OCI-M1 (cell line): Measurements from ENCODE around the gene PPM1A.
"Not testable (repeated sequence)": the region's sequence is repeated elsewhere in the genome, so short reads cannot be mapped to it uniquely, and the experiment has no call there.

Experiments
- DNase-seq: peaks from one replicate; lab custom pipeline; 2025; lab: John Stamatoyannopoulos, UW

PPM1A gene

GRCh38 chr14:60266021-60266937 is 17.3 kb downstream of the PPM1A start:
- peak; percentile 45 for DNase-seq

DNA sequence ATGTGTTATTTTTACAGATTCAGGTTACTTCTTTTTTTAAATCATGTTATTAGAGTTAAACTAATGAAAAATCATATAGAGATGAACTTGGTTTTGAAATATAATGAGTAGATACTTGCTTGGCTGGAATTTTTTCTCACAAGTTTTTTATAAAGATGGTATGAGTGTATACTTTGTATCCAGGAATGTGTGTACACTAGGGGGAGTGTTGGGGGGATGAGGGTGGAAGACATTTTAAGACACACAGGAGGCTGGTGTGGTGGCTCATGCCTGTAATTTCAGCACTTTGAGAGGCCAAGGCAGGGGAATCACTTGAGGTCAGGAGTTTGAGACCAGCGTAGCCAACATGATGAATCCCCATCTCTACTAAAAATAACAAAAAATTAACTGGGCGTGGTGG is 23.2 kb downstream of the PPM1A start:
- no peak for DNase-seq

- no peak for DNase-seq
Measured at GRCh38 chr14:60273956-60274355, 24.9 kb downstream of the PPM1A start.

GRCh38 chr14:60274448-60274847 is 25.4 kb downstream of the PPM1A start:
- no peak for DNase-seq

- DNase-seq = peak; percentile 17
Measured at GRCh38 chr14:60275932-60276331, 26.9 kb downstream of the PPM1A start.

GRCh38 chr14:60276347-60276746 is 27.3 kb downstream of the PPM1A start:
- DNase-seq = no peak

DNA sequence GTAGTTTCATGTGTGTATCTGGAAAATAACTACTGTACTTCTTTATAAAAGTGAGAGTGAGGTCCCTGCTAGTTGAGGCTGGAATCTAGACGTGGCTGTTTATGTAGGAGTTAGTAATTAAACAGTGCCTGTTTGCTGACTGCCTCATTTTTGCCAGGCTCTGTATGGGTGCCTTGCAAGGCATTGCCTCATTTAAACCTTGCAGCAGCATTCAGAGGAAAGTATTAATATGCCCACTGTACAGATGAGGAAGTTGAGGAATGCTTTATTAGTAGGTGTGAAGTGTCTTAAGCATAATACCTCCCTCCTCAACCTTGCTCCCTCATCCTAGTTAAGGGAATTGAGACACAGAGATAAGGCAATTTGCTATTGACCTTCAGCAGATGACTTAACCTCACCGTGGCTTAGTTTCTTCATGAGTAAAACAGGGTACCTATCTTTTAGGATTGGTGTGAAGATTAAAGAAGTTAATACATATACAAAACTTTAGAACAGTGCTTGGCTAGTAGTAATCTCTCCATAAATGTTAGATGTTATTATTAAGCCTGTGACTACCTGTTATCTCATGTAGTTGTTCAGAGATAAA is 28.7 kb downstream of the PPM1A start:
- no peak for DNase-seq

GRCh38 chr14:60278350-60278749 is 29.3 kb downstream of the PPM1A start:
- no peak for DNase-seq

DNA sequence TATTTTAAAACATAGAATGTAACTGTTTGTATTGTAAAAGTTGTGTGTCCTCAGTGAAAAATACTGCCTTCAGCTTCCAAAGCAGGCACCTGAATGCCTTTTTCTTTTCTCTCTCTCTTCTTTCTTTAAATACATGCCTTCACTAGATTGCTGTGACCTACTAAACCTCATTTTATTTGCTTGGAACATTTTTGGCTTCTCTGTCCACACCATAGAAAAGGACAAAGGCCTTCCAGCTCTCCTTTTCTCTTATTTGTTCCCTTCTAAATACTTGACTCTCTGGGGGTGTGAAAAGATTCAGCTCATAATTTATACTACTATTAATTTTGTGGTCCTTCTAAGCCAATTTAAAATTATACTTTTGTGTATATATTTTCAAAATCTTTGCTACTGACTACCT is 38.4 kb downstream of the PPM1A start:
- DNase-seq = no peak

DNA sequence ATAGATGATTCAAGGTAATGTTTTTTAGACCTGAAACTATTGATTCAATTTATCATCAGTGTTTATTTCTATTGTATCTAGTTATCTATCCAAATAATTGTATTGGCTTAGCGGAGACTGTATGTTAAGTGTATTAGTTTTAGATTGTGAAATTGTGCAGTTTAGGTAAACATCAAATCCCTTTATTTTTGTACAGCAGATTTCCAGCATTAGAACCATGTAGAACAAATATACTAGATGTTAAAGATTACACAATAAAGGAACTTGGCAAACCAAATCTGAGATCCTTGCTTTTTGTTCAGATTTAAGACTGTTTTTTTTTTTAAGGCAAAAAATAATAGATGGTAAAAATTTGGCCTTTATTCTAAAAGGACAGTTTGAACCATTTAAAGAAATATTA is 39.3 kb downstream of the PPM1A start:
- no peak for DNase-seq

DNA sequence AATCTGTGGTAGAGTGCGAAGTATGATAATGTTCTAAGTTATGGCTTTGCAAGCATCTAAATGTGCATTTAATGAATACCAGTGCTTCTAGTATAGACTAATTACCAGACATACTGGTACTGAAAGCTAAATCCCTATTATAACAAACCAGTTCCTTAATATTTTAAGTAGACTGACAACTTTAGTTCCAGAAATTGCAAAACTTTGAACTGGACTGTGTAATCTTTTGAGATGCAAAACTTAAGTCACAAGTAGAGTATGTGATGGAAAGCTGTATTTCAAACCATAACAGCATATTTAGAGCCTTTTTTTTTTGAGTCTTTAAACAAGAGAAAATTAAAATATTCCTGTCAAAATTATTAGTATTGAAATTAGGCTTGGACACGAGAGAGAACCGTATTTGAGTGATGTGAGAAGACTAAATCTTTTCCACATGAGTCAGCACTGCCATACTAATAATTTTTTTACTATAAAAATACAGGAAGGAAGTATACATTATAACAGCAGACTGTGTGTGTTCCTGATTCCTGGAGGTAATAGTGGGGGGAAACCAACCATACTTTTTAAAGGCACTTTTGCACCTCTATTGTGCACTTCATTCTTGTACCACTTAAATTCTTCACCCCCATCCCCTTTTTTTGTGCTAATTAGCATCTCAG is 45.5 kb downstream of the PPM1A start:
- no peak for DNase-seq

DNA sequence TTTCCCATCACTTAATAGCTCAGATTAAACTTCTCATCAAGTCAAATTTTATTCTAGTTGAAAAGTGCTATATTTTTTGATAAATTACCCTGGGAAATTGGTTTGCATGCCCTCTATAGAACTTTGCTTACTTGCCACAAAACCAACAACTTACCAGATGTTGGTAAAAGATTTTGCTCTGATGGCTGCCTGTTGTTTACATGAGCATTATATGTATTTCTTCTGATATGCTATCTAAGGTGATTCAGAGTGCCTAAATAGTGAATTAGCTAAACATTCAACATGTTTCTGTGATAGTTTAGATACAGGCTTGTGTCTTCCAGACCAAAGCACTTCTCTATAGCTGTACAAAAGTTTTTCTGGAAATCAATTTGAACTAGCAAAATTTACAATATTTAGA is 51.0 kb downstream of the PPM1A start:
- DNase-seq = peak; percentile 1

DNA sequence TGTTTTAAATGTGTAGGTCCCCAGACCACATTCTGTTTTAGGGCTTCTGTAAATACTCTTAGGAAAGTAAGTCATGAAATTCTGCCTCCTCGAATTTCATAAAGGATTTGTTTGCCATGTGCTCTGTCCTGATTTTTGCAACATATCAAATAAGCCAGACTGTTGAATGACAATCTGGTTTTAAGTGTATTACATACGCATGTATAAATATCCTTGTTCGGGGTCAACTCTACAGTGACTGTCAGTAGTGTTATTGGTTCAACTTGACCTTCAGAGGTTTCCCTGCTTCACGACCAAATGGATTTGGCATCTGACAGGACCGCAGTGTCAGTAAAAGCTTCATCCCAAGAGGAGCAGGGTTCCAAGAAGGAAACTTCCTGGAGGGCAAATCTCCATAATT is 52.7 kb downstream of the PPM1A start:
- DNase-seq = peak; percentile 2

DNA sequence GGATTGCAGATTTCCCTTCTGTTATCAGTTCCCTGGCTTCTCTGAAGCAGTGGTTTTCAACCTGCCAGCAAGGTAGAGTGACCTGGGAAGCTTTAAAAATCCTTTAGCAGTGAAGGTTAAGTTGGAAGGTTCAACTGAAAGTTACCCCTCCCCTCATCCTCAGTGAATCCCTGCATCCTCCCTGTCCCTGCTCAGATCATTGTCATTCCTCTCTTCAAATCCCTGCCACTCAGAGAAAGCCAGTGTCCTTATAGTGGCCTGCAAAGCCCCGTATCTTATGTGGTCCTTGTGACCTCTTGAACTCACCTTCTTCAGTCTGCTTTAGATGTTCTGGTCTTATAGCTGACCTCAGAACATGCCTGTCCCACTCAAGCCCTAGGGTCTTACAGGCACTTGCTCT is 53.6 kb downstream of the PPM1A start:
- DNase-seq = no peak

DNA sequence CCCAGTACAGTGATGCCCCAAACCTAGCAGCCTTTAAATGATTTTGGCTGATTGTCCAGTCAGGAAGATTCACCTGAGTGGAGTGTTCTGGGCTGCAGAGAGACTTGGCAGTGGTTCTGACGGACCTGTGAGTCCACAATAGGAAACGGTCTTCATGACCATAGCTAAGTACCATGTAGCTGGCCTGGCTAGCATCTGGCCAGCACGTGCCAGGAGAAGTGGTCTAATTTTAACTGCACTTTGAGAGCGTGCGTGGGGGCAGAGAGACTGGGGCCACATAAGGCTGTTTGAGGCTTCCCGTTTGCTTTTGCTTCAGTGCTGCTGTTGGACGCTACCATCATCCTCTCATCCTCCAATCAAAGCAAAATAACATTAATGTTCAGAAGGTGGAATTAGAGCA is 54.7 kb downstream of the PPM1A start:
- DNase-seq = no peak

DNA sequence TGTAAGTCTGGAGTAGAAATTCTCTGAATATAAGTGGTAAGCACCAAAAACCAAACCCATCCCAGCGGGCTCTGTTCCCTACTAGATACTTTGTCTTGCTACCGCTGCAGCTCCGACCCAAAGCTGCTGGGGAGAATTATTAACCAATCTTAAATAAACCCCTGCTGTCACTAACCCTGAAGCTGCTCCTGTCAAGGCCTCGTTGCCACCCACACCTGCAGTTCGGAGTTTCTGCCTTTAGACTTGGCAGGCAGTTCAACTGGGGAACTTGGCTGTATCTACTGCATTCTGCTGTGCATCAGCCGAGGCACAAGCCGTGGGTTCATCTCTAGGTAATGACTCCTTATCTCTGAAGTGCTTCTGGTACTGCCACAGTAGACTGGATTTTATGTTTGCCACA is 55.5 kb downstream of the PPM1A start:
- no peak for DNase-seq

DNA sequence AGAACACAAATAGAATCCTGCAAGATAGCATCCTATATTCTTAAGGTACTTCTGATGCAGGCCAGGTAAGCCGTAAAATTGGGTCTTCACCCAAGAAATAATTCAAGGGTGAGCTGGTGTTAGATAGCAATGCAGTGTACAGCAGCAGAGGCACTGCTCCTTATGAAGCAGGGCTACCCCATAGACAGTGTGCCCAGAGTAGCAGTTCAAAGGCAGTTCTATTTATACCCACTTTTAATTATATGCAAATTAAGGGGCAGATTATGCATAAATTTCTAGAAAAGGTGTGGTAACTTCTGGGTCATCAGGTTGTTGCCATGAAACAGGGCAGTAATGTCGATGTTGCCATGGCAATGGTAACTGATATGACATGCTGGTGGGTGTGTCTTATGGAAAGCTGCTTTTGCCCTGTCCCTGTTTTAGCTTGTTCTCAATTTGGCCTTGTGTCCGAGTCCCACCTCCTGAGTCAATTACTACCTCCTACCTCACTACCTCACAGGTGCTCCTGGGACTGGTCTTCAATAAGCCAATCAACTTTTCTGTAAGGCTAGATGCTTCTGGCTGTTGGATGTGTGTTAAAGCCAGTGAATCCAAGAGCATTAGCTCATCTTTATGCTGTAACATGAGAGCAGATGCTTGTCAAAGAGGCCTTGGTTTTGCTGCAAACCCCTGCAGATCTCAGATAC is 61.0 kb downstream of the PPM1A start:
- DNase-seq = peak; percentile 14

DNA sequence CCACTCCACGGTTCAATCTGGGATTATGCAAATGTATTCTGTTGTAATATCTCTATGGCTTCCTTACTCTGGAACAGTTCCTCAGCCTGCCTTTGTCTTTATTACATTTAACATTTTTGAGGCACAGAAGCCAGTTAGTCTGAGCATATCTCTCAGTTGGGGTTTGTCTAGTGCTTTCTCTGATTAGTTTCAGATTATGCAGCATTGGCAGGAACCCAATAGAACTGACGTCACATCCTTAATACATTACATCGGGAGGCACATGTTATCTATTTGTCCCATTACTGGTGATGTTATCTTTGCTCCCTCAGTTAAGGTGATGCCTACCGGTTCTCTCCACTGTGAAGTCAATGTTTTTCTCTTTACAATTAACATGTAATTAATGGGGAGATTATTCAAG is 62.4 kb downstream of the PPM1A start:
- peak; percentile 54 for DNase-seq

- peak; percentile 51 for DNase-seq
Measured at GRCh38 chr14:60313093-60313492, 64.1 kb downstream of the PPM1A start.

- DNase-seq = no peak
Measured at GRCh38 chr14:60315196-60315990, 66.4 kb downstream of the PPM1A start.

DNA sequence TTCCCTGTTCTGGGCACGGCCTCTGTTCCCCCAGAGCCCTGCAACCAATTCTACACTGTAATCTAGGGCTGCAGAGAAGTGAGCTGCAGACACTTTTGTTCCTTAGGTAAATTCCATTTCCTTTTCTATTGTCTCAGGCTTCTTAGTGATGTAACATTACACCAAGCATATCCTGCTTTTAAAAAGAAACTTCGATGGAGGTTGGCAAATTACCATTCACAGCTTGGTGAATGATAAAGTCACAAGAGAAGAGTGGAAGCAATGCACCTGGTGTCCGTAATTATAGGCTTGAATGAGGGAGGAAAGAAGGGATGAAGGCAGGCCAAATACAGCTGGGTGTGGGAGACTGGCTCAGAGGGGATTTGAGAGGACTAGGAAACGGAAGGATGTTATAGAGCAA is 68.6 kb downstream of the PPM1A start:
- no peak for DNase-seq

DNA sequence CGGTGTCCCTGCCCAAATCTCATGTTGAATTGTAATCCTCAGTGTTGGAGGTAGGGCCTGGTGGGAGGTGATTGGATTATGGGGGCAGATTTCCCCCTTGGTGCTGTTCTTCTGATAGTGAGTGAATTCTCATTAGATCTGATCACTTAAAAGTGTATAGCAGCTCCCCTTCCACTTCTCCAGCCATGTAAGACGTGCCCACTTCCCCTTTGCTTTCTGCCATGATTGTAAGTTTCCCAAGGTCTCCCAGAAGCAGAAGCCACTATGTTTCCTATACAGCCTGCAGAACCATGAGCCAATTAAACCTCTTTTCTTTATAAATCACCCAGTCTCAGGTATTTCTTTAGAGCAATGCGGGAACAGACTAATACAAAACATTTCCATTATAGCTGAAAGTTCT is 71.8 kb downstream of the PPM1A start:
- not testable (repeated sequence) for DNase-seq
